22Rv1 (cell line): ENCODE data around the gene IL1R2.

Source experiments
- H3K27ac ChIP-seq: fragments of 450-650 bp; 2 replicates; pipeline ENCODE4 v1.5.1; 2017
- ZFX ChIP-seq: fragments of 450-650 bp; IDR thresholded peaks from 2 replicates; pipeline ENCODE4 v1.6.1; 2017; ENCODE audit warnings: antibody characterized with exemption, borderline replicate concordance
- TF ChIP-seq, protein P1 (sequence below): fragments of 450-650 bp; IDR thresholded peaks from 2 replicates; pipeline ENCODE4 v1.5.1; 2017; ENCODE audit warnings: mild to moderate bottlenecking

Gene IL1R2

DNA sequence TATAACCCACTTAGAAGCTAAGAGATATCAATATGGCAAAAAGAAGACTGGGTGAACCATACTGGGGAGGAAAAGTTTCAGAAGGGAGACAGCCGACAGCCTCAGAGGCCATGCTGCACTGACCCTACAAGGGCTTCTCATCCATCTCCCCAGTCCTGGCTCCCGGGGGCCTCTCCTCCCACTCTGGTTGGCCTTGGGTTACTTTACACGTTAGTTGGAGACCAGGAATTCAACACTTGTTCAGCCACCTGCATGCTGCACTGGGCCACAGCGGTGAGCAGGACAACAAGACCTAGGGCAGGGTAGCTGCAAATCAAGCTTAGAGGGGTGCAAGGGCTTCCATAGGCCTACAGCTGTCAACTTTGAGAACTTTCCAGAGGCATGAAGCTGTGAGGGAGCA, 28.6 kb upstream of the IL1R2 start:
- no peak overlapping the region for H3K27ac ChIP-seq
- TF ChIP-seq, protein P1, sequence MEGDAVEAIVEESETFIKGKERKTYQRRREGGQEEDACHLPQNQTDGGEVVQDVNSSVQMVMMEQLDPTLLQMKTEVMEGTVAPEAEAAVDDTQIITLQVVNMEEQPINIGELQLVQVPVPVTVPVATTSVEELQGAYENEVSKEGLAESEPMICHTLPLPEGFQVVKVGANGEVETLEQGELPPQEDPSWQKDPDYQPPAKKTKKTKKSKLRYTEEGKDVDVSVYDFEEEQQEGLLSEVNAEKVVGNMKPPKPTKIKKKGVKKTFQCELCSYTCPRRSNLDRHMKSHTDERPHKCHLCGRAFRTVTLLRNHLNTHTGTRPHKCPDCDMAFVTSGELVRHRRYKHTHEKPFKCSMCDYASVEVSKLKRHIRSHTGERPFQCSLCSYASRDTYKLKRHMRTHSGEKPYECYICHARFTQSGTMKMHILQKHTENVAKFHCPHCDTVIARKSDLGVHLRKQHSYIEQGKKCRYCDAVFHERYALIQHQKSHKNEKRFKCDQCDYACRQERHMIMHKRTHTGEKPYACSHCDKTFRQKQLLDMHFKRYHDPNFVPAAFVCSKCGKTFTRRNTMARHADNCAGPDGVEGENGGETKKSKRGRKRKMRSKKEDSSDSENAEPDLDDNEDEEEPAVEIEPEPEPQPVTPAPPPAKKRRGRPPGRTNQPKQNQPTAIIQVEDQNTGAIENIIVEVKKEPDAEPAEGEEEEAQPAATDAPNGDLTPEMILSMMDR: no peak
- no peak for TF ChIP-seq ZFX

DNA sequence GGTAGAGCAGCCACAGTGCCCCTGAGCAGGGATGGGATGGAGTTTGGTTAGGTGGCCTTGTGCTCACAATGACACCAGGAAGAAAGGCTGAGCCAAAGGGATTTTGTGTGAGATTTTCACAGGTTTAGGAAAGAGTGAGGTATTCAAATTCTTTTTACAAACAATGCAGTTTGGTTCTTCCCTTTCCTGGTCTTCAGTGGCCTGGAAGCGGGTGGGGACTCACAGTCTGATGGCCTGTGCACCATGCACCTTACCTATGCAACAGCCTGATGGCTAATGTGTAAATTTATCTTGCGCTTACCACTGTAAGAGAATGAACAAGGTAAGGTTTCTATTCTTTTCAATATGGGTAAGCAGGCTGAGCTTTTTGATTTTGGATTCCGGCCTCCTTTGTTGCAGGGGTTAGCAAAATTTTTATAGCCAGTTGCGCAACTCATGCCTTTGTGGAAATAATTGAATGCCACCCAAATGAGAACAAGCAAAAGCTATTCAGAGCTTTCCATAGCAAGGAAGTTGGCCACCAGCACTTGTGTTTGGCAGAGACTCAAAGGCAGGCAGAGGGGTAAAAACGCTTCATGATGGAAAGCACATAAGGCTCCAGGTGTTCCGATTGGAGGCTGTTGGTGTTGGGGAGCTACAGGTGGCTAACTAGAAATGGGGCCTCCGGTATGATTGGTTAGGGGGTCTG, 23.8 kb upstream of the IL1R2 start:
- no peak for TF ChIP-seq ZFX
- TF ChIP-seq, protein P1: no peak
- no peak overlapping the region for H3K27ac ChIP-seq

DNA sequence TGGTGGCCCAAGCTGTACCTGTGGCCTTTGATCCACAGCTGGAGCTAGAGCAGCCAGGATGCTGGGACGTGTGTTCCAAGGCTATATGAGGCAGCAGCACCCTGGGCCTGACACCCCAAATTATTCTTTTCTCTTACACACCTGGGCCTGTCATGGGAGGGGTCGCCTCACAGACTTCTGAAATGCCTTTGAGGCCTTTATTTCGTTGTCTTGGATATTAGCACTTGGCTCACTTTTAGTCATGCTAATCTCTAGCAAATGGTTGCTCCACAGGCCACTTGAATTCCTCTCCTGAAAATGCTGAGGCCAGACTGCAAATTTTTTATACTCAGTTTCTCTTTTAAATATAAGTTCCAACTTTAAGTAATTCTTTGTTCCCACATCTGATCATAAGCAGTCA, 22.0 kb upstream of the IL1R2 start:
- no peak overlapping the region for H3K27ac ChIP-seq
- no peak for TF ChIP-seq ZFX

DNA sequence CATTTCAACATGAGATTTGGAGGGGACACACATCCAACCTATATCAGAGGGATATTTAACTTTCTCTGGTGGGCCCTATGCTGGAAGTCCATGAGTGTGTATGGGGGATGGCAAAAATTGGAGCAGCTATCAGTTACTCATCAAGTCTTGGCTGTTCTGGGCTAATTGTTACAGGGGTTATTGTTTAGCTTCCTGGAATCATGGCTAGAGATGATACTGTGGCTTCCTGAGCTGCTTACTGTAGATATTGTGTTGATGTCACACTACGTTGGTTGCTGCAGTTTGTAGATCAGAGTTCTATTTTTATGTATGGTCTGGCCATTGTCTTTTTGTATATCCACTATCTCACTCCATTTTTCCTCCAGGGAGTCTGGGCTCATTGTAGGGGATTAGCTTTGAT, 20.9 kb upstream of the IL1R2 start:
- TF ChIP-seq, protein P1: no peak
- no peak for TF ChIP-seq ZFX
- no peak overlapping the region for H3K27ac ChIP-seq

DNA sequence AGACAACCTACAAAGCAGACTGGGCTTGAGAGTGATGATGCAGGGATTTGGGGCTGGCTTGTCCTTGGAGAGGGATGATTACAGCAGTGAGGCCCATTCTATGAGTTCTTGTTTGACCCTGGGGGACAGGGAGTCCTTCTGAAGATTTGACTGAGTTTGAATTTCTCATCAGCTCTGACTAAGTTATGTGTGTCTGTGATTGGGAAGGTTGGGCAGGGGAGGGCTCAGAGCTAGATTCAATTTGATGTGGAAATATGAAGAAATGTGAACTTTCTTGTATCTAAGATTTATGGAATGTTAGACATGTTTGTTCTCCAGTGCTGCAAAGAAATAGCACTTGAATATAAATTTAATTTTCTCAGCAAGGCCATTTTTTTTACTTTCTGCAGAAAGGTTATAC, 19.9 kb upstream of the IL1R2 start:
- no peak overlapping the region for H3K27ac ChIP-seq
- no peak for TF ChIP-seq ZFX
- TF ChIP-seq, protein P1: no peak

DNA sequence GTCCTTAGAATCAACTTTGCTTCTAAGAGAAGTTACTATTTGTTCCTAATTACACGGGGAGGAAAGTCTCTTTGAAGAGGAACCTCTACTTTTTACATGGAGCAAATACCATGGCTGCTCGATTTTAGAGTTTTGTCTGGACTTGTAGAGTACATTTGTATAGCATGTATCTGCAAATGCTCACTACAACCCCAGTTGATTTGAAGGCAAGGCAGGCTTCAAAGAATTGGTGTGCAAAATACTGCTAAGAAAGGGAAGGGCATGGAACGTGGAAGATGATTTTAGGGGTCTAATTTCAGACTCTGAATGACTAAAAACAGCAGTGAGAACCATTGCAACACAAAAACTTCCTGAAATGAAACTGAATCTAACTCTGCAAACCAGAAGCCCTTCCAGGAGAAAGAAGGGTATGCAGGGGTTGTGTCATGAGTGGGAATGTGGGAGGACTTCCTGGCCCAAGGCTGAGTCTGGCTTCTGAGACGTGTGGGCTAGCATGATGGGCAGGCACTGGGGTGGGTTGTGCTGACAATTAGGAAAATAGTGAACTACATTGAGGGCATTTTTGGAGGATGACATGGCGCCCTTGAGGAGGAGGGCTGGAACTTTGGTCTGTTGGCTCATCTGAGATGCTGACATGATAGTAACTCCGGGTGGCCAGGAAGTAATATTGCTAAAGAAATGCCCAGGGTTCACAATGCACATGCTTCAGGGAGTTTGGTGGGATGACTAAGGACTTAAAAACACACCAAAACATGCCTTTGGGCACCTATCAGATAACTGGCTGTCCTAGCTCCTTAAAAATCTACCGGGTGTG, 18.9 kb upstream of the IL1R2 start:
- TF ChIP-seq, protein P1: no peak
- no peak for TF ChIP-seq ZFX

DNA sequence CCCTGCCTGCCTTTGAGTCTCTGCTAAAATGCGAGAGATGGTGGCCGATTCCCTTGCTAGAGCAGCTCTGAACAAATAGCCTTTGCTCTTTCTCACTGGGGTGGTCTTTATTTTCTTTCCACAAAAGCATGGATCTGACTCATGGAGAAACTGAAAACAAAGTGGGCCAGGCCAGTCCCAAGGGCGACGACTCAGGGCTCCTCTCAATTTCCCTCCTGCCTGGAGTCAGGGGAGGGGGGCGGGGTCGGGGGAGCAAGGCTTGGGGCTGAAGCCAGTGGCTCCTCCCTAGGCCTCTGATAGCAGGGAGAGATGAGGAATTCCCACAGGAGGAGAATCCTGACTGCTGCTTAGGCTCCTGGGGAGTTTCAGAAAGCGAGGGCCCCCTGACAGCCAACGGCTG, 17.1 kb upstream of the IL1R2 start:
- TF ChIP-seq, protein P1: no peak
- TF ChIP-seq ZFX: no peak
- no peak overlapping the region for H3K27ac ChIP-seq

More for the DNA sequence above, 18.9 kb upstream of the IL1R2 start:
- no peak overlapping the region for H3K27ac ChIP-seq
